AG04450 (cell line): Measurements from ENCODE around the gene ADAR. TPM values are rescaled to one million over a fixed set of nuclear protein-coding genes. Genes with fewer than 3 reads are reported as not detected.
A peak's percentile ranks its signal among the peaks of the same experiment; 100 is the strongest.

Source experiments
- CTCF ChIA-PET: fragments of 300-600, 350-600 bp; formaldehyde crosslinking; extraction: SDS; loops from one replicate; lab custom pipeline; 2022; ENCODE audit warnings: antibody characterized with exemption, inconsistent platforms; lab: Charles Lee
- POLR2A ChIA-PET: fragments of 350-600 bp; formaldehyde crosslinking; extraction: SDS; loops from one replicate; lab custom pipeline; 2021; ENCODE audit warnings: antibody characterized with exemption, inconsistent platforms; lab: Yijun Ruan, JAX
- DNase-seq: peaks from one replicate; pipeline ENCODE4 v3.0.0-alpha.2; 2011; ENCODE audit warnings: low read depth, low spot score
- H3K27ac ChIP-seq: one replicate; pipeline ENCODE4 v1.5.1; 2012; ENCODE audit warnings: low read depth, low read length, control low read depth
- H3K27me3 ChIP-seq: one replicate; pipeline ENCODE4 v1.6.0; 2012; ENCODE audit warnings: low read length; ENCODE audit not compliant: control insufficient read depth, insufficient read depth
- H3K4me3 ChIP-seq: 2 replicates; pipeline ENCODE4 v1.5.1; 2011; ENCODE audit warnings: mild to moderate bottlenecking, low read depth, low read length, control low read depth
- H3K9me3 ChIP-seq: 2 replicates; pipeline ENCODE4 v1.5.1; 2012; ENCODE audit warnings: low read length; ENCODE audit not compliant: control insufficient read depth, insufficient read depth
- polyA plus RNA-seq: library from polyadenylated mRNA; depleted of rRNA; stranded (reverse); fragments of >200 nt; gene quantifications from 2 replicates; pipeline ENCODE4 v1.2.3, GENCODE V29; 2011
- TF ChIP-seq, protein P1 (sequence below): IDR thresholded peaks from 2 replicates; pipeline ENCODE4 v1.5.1; 2011; ENCODE audit warnings: low read depth, low read length, control low read depth, inconsistent platforms

The ADAR gene
- polyA plus RNA-seq, 1 experiment, result 203 TPM

DNA sequence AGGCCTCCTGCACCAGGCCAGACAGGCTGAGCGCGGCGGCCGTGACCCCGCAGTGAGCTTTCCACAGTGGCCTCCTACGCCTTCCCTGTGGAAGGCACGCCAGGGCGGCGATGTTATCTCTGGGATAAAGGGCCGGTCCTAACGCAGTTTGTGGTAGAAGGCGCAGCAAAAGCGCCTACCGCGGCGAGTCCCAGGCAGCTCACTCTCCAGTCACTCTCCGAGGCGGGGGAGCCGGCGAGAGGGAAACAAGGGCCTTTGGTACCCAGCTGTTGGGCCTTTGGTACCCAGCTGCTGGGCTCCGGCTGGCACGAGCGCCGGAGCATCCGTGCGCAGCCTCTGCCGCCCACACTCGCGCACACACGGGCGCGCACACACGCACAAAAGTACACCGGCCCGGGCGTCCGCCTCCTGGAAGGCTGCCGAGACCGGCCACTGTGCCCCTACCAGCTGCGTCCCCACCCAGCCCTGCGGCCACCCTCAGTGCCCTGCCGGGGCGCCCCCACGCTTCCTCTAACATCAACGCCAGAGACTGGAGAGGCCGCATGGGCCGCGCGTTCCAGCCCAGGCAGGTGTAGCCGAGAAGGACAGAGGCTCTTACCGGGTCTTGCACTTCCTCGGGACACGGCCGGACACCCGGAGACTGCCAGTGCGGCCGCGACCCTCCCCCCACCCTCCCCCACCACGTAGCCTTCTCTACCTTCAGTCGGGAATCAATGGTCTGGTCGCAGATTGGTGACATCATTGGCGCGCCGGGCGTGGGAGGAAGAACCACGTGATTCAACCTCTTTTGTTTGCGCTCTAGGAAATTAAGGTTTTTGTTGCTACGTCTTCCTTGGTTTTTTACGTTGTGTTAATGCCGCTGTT, 19.5 kb upstream of the ADAR start:
- no peak for DNase-seq
- Histone ChIP-seq H3K9me3 (no peaks in the 10 kb centered on the region), H3K27ac (peak overlapping the region; percentile 95), H3K4me3 (peak overlapping the region; percentile 92), H3K27me3 (no peaks in the 10 kb centered on the region)
- TF ChIP-seq, protein P1, sequence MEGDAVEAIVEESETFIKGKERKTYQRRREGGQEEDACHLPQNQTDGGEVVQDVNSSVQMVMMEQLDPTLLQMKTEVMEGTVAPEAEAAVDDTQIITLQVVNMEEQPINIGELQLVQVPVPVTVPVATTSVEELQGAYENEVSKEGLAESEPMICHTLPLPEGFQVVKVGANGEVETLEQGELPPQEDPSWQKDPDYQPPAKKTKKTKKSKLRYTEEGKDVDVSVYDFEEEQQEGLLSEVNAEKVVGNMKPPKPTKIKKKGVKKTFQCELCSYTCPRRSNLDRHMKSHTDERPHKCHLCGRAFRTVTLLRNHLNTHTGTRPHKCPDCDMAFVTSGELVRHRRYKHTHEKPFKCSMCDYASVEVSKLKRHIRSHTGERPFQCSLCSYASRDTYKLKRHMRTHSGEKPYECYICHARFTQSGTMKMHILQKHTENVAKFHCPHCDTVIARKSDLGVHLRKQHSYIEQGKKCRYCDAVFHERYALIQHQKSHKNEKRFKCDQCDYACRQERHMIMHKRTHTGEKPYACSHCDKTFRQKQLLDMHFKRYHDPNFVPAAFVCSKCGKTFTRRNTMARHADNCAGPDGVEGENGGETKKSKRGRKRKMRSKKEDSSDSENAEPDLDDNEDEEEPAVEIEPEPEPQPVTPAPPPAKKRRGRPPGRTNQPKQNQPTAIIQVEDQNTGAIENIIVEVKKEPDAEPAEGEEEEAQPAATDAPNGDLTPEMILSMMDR, result no peak
- CTCF ChIA-PET, result interaction anchor here (1.0 to 1.6 kb wide), 2 partner anchors 40 to 68 kb away, joined by 4 read pairs; no protein-coding TSS in a partner anchor
- POLR2A ChIA-PET, result interaction anchor here (0.6 to 0.8 kb wide), 2 partner anchors 19 to 312 kb away, joined by 3 to 9 read pairs; partner anchors contain the start of gene ADAR

DNA sequence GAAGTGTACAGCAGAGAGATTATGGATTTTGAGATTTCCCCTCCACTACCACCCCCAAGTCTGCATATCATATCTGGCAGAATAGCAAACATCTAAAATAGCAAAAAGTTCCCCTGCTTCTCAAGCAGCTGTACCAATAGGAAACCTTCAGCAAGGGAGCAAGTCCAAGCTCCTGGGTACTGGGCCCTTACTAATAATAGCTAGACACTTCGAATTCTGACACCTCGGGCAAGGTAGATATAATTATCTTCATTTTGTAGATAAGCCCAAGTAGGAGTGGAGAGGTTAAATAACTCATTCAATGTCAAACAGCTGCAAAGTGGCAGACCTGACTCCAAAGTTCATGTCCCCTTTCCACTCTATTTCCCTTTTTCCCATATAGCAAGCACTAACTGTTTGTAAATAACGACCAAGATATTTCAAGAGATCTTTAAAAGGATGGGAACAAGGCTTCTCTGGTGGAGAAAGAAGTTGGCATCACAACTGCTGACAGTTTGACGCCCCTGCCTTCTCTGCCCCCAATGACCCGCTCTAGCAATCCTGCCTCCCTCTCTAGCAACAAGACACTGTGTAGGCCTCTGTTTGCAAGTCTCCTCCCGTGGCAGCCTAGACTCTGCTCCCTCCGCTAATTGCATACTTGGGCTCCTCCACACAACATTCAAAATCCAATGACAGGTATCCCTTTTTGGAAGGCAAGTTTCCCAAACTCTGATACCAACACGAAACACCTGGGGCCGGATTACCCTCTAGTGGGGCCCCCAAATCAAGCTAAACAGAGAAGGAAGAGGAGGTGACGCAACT, 18.7 kb upstream of the ADAR start:
- DNase-seq, result no peak
- Histone ChIP-seq H3K4me3 (peak overlapping the region; percentile 92), H3K27ac (peak overlapping the region; percentile 95), H3K9me3 (no peaks in the 10 kb centered on the region), H3K27me3 (no peaks in the 10 kb centered on the region)
- ChIA-PET CTCF (interaction anchor here (1.0 to 1.6 kb wide), 3 partner anchors 40 to 67 kb away, joined by 4 to 5 read pairs (median 4); no protein-coding TSS in a partner anchor), POLR2A (interaction anchor here (0.6 kb wide), 2 partner anchors 234 to 313 kb away, joined by 3 read pairs; no protein-coding TSS in a partner anchor)
- TF ChIP-seq, protein P1, result no peak

DNA sequence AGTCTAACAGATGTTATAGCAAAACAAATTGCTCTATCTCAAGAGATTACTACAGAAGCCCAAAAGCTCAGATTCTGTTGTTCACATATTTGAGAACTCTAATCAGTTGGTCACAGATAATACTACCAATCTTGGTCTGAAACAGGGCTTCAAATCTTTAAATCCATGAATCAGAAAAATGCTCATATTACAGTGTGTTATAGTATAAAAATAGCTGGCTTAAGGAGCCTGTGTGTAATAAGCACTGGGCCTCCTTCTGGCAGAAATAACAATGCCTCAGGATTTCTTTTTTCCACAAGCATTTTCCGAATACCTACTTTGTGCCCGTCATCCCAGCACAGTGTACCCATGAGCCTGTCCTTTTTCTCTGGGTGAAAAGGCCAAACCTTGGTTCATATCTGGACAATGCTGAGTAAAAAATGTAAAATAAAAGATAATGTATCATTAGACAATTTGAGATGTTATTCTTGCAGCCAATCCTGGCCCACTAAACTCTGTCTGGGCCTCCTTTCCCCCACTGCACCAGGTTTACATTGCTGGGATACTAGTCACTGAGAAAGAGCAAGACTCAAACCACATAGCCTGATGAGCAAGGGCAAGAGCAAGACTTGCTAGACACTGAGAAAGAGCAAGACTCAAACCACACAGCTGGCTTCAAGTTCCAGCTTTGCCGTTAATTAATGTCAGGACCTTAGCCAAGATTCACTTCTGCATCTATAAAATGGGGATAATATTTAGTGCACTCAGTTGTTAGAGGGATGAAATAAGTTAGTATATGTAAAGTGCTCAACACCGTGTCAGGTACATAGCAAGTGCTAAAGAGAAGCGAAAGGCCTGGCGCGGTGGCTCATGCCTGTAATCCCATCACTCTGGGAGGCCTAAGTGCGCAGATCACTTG, 17.0 kb upstream of the ADAR start:
- Histone ChIP-seq H3K27ac (peak overlapping the region; percentile 82), H3K4me3 (peak overlapping the region; percentile 0; the same call in 1 of the 2 replicates), H3K9me3 (no peaks in the 10 kb centered on the region), H3K27me3 (no peaks in the 10 kb centered on the region)
- TF ChIP-seq, protein P1, result peak; percentile 27; the same call in 1 of the 2 replicates
- DNase-seq, result peak; percentile 85
- CTCF ChIA-PET, result interaction anchor here (0.5 to 1.5 kb wide), 4 partner anchors 11 to 78 kb away, joined by 3 to 5 read pairs (median 4); no protein-coding TSS in a partner anchor
- POLR2A ChIA-PET, result interaction anchor here (1.8 kb wide), 1 partner anchor 16 kb away, joined by 8 read pairs; the partner anchor contains the start of gene ADAR

DNA sequence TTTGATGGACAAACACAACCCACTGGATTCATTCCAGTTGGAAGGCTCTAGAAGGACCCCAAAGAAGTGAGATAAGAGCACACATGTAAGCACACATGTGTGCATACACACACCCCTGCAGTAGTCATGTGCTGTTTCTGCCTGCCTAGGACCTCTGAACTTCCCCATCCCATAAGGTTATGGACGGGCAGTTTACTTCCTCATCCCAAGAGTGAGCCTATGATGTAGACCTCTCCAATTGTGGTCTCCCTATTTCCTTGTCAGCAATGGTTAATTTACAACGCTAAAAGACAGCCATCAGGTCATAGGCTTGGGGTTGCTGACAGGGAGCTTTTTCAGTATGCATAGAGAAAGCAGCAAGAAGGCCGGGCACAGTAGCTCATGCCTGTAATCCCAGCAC, 15.4 kb upstream of the ADAR start:
- no peaks in the 10 kb centered on the region for H3K9me3 ChIP-seq
- ChIA-PET POLR2A (no interaction called here), CTCF (interaction anchor here (0.6 to 1.5 kb wide), 2 partner anchors 10 to 197 kb away, joined by 3 to 4 read pairs; no protein-coding TSS in a partner anchor)
- TF ChIP-seq, protein P1, result no peak
- DNase-seq, result no peak
- H3K27me3 ChIP-seq, result no peaks in the 10 kb centered on the region
- H3K4me3 ChIP-seq, result no peak overlapping the region
- no peak overlapping the region for H3K27ac ChIP-seq
